Mucosa of rectum (tissue), 2 donors: Measurements from ENCODE around the gene HOOK1.
A peak's percentile ranks its signal among the peaks of the same experiment; 100 is the strongest.

Experiments used
- H3K27ac ChIP-seq, 2 donors: one replicate each; pipeline ENCODE4 v1.7.0; 2013; ENCODE audit warnings: inconsistent platforms in 2 of 2, low read depth in 2 of 2, low read length in 2 of 2
- H3K27me3 ChIP-seq, 2 donors: one replicate each; pipeline ENCODE4 v1.7.0; 2013; ENCODE audit warnings: low read length in 2 of 2; ENCODE audit not compliant: control insufficient read depth in 2 of 2, insufficient read depth in 2 of 2
- H3K36me3 ChIP-seq, 2 donors: one replicate each; pipeline ENCODE4 v1.7.0; 2013; ENCODE audit warnings: low read length in 2 of 2; ENCODE audit not compliant: control insufficient read depth in 2 of 2, insufficient read depth in 2 of 2
- H3K4me1 ChIP-seq, 2 donors: one replicate each; pipeline ENCODE4 v1.7.0; 2013; ENCODE audit warnings: low read length in 2 of 2, mild to moderate bottlenecking in 1 of 2; ENCODE audit not compliant: control insufficient read depth in 2 of 2, insufficient read depth in 2 of 2
- H3K4me3 ChIP-seq, 2 donors: one replicate each; pipeline ENCODE4 v1.7.0; 2013; ENCODE audit warnings: low read length in 2 of 2
- H3K9ac ChIP-seq, 2 donors: one replicate each; pipeline ENCODE4 v1.7.0; 2013; ENCODE audit warnings: low read length in 2 of 2, low read depth in 1 of 2, mild to moderate bottlenecking in 1 of 2
- H3K9me3 ChIP-seq, 2 donors: one replicate each; pipeline ENCODE4 v1.7.0; 2013; ENCODE audit warnings: low read length in 2 of 2; ENCODE audit not compliant: control insufficient read depth in 2 of 2
- donor health status: healthy.
- donor health status: Normal muscosa, but diverticular disease.

Gene HOOK1

GRCh38 chr1:59814901-59815825 lies at the start of gene HOOK1:
HOOK1 (plus strand) TSS chr1:59814949; CDS start chr1:59815118, 169 bp downstream.
- Histone ChIP-seq H3K9ac (peak within 1 kb of the TSS; percentile 63 to 91), H3K9me3 (no peaks in the 10 kb centered on the region), H3K4me3 (peak within 1 kb of the TSS; percentile 81 to 87), H3K36me3 (no peaks in the 10 kb centered on the region), H3K4me1 (peaks cover 5 to 7% of the 10 kb centered on the region in 2 donors), H3K27ac (peak within 1 kb of the TSS; percentile 70 to 74), H3K27me3 (peaks cover 0 to 2% of the 10 kb centered on the region in 2 donors)

DNA sequence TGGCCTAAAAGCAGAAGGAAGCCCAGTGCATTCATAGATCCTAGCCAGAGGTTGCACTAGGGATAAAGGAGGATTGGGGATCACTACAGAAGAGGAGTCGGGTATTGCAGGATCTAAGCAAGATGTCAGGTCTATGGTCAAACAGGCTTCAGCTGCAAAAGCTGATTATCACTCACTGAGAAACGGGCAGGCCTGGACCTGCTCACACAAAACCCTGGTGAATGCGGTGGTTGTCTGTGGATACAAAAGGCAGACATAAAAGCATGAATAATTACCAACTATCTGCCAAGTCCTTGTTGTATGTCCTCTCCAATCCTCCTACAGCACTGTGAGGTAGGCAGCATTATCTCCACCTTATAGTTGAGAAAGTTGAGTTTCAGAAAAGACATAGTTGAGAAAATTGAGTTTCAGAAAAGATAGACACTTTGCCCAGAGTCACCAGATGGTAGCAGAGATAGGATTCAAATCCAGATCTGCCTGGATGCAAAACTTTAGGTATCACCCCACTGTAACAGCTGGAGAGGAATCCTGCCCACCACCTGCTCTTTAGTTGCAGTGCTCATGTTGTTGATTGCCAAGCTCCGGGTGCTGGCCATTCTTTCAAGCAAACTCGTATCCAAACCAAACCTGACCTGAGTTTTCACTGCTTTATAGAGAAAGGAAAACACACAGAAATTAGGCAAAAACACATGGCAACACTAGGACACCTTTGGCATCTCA lies 49.6 kb upstream of the HOOK1 start:
- no peak overlapping the region for H3K27ac ChIP-seq
- H3K4me3 ChIP-seq, result no peak overlapping the region
- no peaks in the 10 kb centered on the region for H3K4me1 ChIP-seq
- H3K9me3 ChIP-seq, result no peaks in the 10 kb centered on the region
- no peak overlapping the region for H3K9ac ChIP-seq
- no peaks in the 10 kb centered on the region for H3K36me3 ChIP-seq
- H3K27me3 ChIP-seq, result no peaks in the 10 kb centered on the region

DNA sequence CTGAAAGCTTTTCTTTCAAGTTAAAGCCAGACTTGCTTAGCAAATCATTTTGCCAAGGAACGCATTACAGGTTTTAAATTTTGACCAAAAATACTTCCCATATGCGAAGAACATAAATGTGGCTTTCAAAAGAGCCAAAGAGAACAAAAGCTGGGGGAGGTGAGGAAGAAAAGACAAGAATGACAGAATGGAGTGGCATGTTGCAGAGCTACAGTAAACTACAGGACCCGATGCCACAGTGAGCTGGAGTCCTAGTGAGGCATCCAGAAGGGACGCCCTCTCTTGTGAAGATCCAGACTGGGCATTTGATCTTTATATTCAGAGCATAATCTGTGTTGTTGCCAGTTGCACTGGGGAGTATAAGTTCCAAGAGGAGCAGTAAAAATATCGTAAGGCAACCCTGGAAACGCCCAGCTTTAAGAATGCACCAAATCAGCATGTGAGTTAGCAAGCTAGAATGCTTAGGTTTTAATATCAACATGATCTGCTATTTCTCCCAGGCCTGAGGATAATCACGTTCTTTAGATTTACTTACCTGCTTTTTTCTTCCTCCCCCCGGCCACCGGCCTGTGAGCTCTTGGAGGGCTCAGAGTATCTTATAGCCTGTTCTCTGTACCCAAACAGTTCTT lies 48.4 kb upstream of the HOOK1 start:
- no peak overlapping the region for H3K4me3 ChIP-seq
- no peaks in the 10 kb centered on the region for H3K36me3 ChIP-seq
- H3K9ac ChIP-seq, result no peak overlapping the region
- no peak overlapping the region for H3K27ac ChIP-seq
- no peaks in the 10 kb centered on the region for H3K4me1 ChIP-seq
- H3K27me3 ChIP-seq, result no peaks in the 10 kb centered on the region
- H3K9me3 ChIP-seq, result no peaks in the 10 kb centered on the region

GRCh38 chr1:59767119-59767518 lies 47.6 kb upstream of the HOOK1 start:
- Histone ChIP-seq H3K36me3 (no peaks in the 10 kb centered on the region), H3K4me1 (no peaks in the 10 kb centered on the region), H3K9me3 (no peaks in the 10 kb centered on the region), H3K27me3 (no peaks in the 10 kb centered on the region), H3K27ac (no peak overlapping the region), H3K4me3 (no peak overlapping the region), H3K9ac (no peak overlapping the region)

DNA sequence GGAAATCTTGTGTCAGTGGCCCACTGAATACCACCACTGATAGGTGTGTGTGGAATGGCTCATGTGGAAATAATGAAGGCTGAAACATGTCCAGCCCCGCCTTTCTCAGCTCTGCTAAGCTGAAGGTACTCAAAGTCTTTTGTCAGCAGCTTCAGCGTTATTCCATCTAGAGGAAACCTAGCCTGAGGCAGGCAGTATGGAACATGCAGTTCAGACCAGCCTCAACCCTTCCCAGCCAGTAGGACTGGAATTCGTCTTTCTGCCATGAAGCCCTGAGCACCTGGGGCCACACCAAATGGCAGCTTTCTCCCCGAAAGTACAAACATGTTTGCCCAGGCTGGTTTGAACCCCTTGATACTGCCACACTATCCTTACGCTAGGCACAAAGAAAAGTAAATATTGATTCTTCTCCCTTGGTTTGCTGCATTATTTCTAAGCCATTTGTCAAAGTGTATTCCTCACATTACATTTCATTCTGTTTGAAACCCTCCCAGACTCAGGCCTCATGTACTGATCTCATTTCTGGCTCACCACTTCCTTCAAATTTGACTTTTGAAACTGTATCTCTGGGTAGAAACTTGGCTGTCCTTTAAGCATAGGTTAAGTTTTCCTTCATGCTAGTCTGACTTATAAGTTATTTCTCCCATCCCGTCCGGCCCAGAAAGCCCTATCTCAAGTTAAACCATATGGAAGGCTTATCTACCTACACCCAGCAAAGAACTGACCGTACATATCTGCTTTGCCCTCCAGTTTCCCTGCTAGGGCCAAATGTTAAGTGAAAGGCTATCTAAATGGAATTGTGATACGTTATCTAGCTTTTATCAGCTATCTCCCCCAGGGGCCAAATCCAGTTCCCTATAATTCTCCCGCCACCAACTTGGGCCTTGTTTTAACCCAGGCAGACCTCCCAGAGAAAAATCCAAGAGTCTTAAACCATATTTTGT lies 45.7 kb upstream of the HOOK1 start:
- no peak overlapping the region for H3K27ac ChIP-seq
- no peaks in the 10 kb centered on the region for H3K9me3 ChIP-seq
- H3K9ac ChIP-seq, result no peak overlapping the region
- H3K36me3 ChIP-seq, result no peaks in the 10 kb centered on the region
- H3K4me1 ChIP-seq, result no peaks in the 10 kb centered on the region
- no peak overlapping the region for H3K4me3 ChIP-seq
- no peaks in the 10 kb centered on the region for H3K27me3 ChIP-seq

- no peak overlapping the region for H3K4me3 ChIP-seq
- no peak overlapping the region for H3K27ac ChIP-seq
Measured at GRCh38 chr1:59769736-59770095, 45.0 kb upstream of the HOOK1 start.

GRCh38 chr1:59771361-59771760 lies 43.4 kb upstream of the HOOK1 start:
- no peaks in the 10 kb centered on the region for H3K4me1 ChIP-seq
- H3K27ac ChIP-seq, result no peak overlapping the region
- no peak overlapping the region for H3K9ac ChIP-seq
- no peaks in the 10 kb centered on the region for H3K36me3 ChIP-seq
- H3K9me3 ChIP-seq, result no peaks in the 10 kb centered on the region
- H3K27me3 ChIP-seq, result no peaks in the 10 kb centered on the region
- H3K4me3 ChIP-seq, result no peak overlapping the region

More at GRCh38 chr1:59769736-59770095, 45.0 kb upstream of the HOOK1 start:
- Histone ChIP-seq H3K27me3 (no peaks in the 10 kb centered on the region), H3K36me3 (no peaks in the 10 kb centered on the region), H3K9ac (no peak overlapping the region), H3K4me1 (no peaks in the 10 kb centered on the region), H3K9me3 (no peaks in the 10 kb centered on the region)

DNA sequence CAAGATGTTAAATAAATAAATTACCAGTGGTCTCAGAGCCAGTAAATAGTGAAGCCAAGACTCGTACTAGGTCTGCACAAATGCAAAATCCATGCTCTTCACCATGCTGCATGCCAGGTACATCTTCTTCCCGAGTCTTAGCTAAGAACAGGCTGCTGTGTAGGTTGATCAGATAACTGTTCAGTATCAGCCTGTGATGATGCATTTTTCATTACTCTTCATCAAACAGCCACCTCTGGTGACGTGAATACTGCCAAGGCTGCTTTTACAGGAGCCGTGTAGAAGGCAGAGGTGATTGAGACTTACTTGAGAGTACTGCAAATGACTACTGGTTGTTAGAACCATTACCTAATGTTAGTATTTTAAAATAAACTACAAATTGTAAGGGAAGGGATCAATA lies 39.3 kb upstream of the HOOK1 start:
- no peaks in the 10 kb centered on the region for H3K4me1 ChIP-seq

DNA sequence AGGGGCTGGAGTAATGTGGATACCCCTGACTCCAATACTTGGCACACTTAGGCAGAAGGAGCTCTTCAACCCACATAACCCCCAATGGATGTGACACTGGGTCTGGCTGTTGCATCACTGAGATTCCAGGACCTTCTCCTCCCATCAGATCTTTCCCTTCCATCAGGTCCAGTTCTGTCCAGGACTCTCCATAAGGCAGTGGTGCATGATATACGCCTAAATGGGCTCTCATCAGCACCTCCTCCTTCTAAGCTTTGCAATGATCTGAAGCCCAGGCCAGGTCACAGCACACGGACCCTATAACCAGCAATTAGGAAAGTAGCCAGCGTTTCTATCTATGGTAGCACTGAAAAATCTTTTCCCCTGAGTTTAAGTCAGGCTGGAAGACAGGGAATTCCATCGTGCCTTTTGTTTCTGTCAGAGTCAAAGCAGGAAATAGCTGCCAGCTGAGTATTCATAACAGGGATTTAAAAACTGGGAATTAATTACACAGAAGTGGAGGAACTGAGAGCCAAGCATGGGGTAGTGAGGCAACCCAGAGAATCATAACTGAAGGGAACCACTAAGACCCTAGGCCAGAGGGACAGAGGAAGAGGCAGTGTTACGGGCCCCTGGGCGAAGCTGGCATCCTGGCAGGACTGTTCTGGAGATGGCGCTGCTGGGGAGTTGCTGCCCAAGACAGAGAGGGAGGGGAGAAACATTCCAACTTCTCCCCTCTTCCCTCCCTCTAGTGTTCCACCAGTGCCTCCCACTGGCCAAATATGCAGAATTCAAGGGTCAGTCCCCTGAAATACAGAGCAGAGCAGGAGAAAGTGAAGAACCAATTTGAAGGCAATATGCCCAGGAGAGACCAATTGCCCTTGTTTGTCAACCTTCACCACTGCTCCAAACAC lies 37.5 kb upstream of the HOOK1 start:
- Histone ChIP-seq H3K27ac (no peak overlapping the region), H3K9me3 (no peaks in the 10 kb centered on the region), H3K27me3 (no peaks in the 10 kb centered on the region), H3K4me1 (no peaks in the 10 kb centered on the region), H3K36me3 (no peaks in the 10 kb centered on the region), H3K4me3 (no peak overlapping the region), H3K9ac (no peak overlapping the region)

More for the DNA sequence above, 39.3 kb upstream of the HOOK1 start:
- Histone ChIP-seq H3K36me3 (no peaks in the 10 kb centered on the region), H3K9ac (no peak overlapping the region), H3K27ac (no peak overlapping the region), H3K27me3 (no peaks in the 10 kb centered on the region), H3K4me3 (no peak overlapping the region), H3K9me3 (no peaks in the 10 kb centered on the region)
